Osteoblast (primary cell): ENCODE measurements around the gene XRCC3. TPM values are rescaled to one million over a fixed set of nuclear protein-coding genes. Genes with fewer than 3 reads are reported as not detected.
"Not testable (repeated sequence)": the region's sequence is repeated elsewhere in the genome, so short reads cannot be mapped to it uniquely, and the experiment has no call there.

Experiments used
- DNase-seq: peaks from one replicate; pipeline ENCODE4 v3.0.0; 2011; ENCODE audit warnings: low spot score, mixed read lengths; ENCODE audit not compliant: insufficient read length; ENCODE audit errors: missing footprints
- H2AFZ ChIP-seq: 2 replicates; pipeline ENCODE4 v1.6.0; 2011; ENCODE audit warnings: mild to moderate bottlenecking, low read length
- H3K27ac ChIP-seq: 2 replicates; pipeline ENCODE4 v1.5.1; 2011; ENCODE audit warnings: mild to moderate bottlenecking, low read depth, low read length, moderate library complexity
- H3K27me3 ChIP-seq: 2 replicates; pipeline ENCODE4 v1.6.0; 2012; ENCODE audit warnings: mild to moderate bottlenecking, control low read depth, inconsistent platforms, low read length, moderate library complexity; ENCODE audit not compliant: insufficient read depth
- H3K36me3 ChIP-seq: 2 replicates; pipeline ENCODE4 v1.5.1; 2011; ENCODE audit warnings: mild to moderate bottlenecking, low read length, control low read depth, moderate library complexity; ENCODE audit not compliant: insufficient read depth
- H3K4me1 ChIP-seq: 2 replicates; pipeline ENCODE4 v1.5.1; 2011; ENCODE audit warnings: mild to moderate bottlenecking, low read length, control low read depth, moderate library complexity; ENCODE audit not compliant: insufficient read depth
- H3K4me2 ChIP-seq: 2 replicates; pipeline ENCODE4 v1.6.0; 2011; ENCODE audit warnings: mild to moderate bottlenecking, low read length; ENCODE audit not compliant: insufficient read depth
- H3K4me3 ChIP-seq: fragments of 200-600 bp; sonication (generic); 3 replicates; pipeline ENCODE4 v1.5.1; 2012; ENCODE audit warnings: mild to moderate bottlenecking, low read length, inconsistent platforms; ENCODE audit not compliant: insufficient read depth
- H3K79me2 ChIP-seq: 2 replicates; pipeline ENCODE4 v1.6.0; 2012; ENCODE audit warnings: mild to moderate bottlenecking, low read length, control low read depth, inconsistent platforms; ENCODE audit not compliant: insufficient read depth
- H3K9me3 ChIP-seq: 2 replicates; pipeline ENCODE4 v1.5.1; 2011; ENCODE audit warnings: low read depth, low read length, control low read depth
- H4K20me1 ChIP-seq: 2 replicates; pipeline ENCODE4 v1.6.0; 2012; ENCODE audit warnings: mild to moderate bottlenecking, low read length, control low read depth; ENCODE audit not compliant: insufficient read depth
- CTCF ChIP-seq: IDR thresholded peaks from 2 replicates; pipeline ENCODE4 v1.5.1; 2011; ENCODE audit warnings: mild to moderate bottlenecking, low read depth, low read length, moderate library complexity; ENCODE audit errors: extremely low read depth
- total RNA-seq: library from RNA; depleted of rRNA; stranded (reverse); fragments of >200 nt; gene quantifications from 2 replicates; pipeline ENCODE4 v1.2.3, GENCODE V29; 2012

The XRCC3 gene
- total RNA-seq, 1 donor: 4.3 TPM

- Histone ChIP-seq H3K27ac (no peak overlapping the region), H3K4me3 (no peak overlapping the region), H3K4me1 (peaks cover 12% of the 10 kb centered on the region), H3K79me2 (peaks cover 89% of the 10 kb centered on the region), H2AFZ (no peak overlapping the region), H3K27me3 (no peaks in the 10 kb centered on the region), H3K4me2 (no peak overlapping the region), H4K20me1 (peaks cover 24% of the 10 kb centered on the region), H3K9me3 (no peaks in the 10 kb centered on the region), H3K36me3 (peaks cover 62% of the 10 kb centered on the region)
- DNase-seq: peak; percentile 19
- no peak for TF ChIP-seq CTCF
Measured at GRCh38 chr14:103693515-103693914, 21.7 kb downstream of the XRCC3 start.

DNA sequence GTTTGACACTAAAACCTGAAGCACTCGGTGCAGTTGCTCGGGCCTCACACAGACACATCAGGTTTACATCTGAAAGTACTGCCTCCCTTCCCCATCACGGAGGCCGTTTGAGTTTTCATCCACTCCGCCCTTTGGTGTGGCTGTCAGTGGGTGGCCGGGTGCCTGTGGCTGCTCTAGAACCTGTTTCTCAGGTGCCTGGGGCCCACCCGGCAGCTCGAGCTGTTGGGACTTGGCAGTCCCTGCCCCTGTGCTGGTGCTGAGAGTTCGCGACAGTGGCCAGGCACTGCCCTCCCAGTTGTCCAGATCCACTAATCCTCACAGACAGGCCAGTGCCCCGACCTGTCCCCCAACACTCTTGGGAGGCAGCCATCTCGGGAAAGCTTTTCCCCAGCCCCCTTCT is 22.4 kb downstream of the XRCC3 start:
- TF ChIP-seq CTCF: no peak
- no peak overlapping the region for H3K4me3 ChIP-seq
- peak; percentile 13 for DNase-seq
- H3K27me3 ChIP-seq: no peaks in the 10 kb centered on the region
- peaks cover 24% of the 10 kb centered on the region for H4K20me1 ChIP-seq
- peaks cover 86% of the 10 kb centered on the region for H3K79me2 ChIP-seq
- no peaks in the 10 kb centered on the region for H3K9me3 ChIP-seq
- H2AFZ ChIP-seq: no peak overlapping the region
- H3K4me1 ChIP-seq: peaks cover 14% of the 10 kb centered on the region
- peaks cover 61% of the 10 kb centered on the region for H3K36me3 ChIP-seq
- no peak overlapping the region for H3K4me2 ChIP-seq
- no peak overlapping the region for H3K27ac ChIP-seq

DNA sequence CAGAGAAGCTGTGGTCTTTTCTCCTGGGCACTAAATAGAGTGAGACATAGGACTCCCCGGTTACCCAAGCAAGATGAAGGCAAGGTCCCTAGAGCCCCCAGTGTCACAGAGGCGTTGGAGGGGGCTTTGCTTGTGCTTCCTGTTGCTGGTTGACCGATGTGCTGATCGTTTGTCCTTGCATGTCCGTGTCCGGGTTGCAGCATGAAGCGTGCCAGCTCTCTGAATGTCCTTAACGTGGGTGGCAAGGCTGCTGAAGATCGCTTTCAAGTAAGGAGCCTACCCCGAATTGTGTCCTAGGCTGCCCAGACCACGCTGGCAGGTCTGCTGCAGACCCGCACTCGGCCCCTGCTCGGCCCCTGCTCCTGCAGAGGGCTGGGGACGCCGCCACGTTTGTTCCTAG is 23.1 kb downstream of the XRCC3 start:
- H3K36me3 ChIP-seq: peaks cover 60% of the 10 kb centered on the region
- H3K9me3 ChIP-seq: no peaks in the 10 kb centered on the region
- H3K79me2 ChIP-seq: peaks cover 83% of the 10 kb centered on the region
- peak; percentile 21 for DNase-seq
- no peaks in the 10 kb centered on the region for H3K27me3 ChIP-seq
- H3K4me2 ChIP-seq: no peak overlapping the region
- no peak overlapping the region for H3K4me3 ChIP-seq
- H4K20me1 ChIP-seq: peaks cover 24% of the 10 kb centered on the region
- H2AFZ ChIP-seq: no peak overlapping the region
- peaks cover 14% of the 10 kb centered on the region for H3K4me1 ChIP-seq
- no peak for TF ChIP-seq CTCF
- H3K27ac ChIP-seq: no peak overlapping the region

- H2AFZ ChIP-seq, H3K9me3 ChIP-seq, H3K4me3 ChIP-seq, H3K4me2 ChIP-seq, H3K27me3 ChIP-seq, H3K27ac ChIP-seq, DNase-seq: not testable (repeated sequence)
- Histone ChIP-seq H3K79me2 (peaks cover 83% of the 10 kb centered on the region), H3K4me1 (peaks cover 14% of the 10 kb centered on the region), H4K20me1 (peaks cover 21% of the 10 kb centered on the region), H3K36me3 (peaks cover 64% of the 10 kb centered on the region)
Measured at GRCh38 chr14:103691655-103692054, 23.6 kb downstream of the XRCC3 start.
